ENCODE measurements around the gene CRYL1.

DNA sequence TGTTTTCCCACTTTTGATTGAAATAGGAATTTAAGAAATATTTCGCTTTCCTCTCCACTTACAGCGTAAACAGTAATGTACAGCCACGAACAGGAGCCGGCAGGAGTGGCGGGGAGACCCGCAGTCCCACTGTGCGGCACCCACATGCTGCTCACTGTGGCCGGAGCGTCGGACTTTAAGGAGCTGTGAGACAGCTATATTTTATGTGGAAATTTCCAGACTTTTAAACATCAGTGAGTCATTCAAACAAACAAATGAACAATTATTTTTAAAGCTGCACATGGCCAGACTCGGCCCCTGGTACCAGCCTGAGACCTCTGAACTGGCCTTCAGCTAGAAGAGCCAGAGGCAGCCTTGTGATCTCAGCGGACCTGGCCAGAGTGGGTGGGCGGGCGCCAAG lies 52.5 kb downstream of the CRYL1 start:
- no peak for TF ChIP-seq EZH2 (IDR thresholded peaks at IDR 0.05; ENCODE audit: borderline replicate concordance, insufficient read depth, low read depth, low read length, poor library complexity, severe bottlenecking)
- TF ChIP-seq, protein P1, sequence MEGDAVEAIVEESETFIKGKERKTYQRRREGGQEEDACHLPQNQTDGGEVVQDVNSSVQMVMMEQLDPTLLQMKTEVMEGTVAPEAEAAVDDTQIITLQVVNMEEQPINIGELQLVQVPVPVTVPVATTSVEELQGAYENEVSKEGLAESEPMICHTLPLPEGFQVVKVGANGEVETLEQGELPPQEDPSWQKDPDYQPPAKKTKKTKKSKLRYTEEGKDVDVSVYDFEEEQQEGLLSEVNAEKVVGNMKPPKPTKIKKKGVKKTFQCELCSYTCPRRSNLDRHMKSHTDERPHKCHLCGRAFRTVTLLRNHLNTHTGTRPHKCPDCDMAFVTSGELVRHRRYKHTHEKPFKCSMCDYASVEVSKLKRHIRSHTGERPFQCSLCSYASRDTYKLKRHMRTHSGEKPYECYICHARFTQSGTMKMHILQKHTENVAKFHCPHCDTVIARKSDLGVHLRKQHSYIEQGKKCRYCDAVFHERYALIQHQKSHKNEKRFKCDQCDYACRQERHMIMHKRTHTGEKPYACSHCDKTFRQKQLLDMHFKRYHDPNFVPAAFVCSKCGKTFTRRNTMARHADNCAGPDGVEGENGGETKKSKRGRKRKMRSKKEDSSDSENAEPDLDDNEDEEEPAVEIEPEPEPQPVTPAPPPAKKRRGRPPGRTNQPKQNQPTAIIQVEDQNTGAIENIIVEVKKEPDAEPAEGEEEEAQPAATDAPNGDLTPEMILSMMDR (IDR thresholded peaks at IDR 0.05): no peak
